Pancreas (tissue), 10 donors: ENCODE results near the gene SP6. TPM values are rescaled to one million over a fixed set of nuclear protein-coding genes. Genes with fewer than 3 reads are reported as not detected.

Source experiments
- ATAC-seq, 4 donors: fragments of 200-7000 bp; cut with Tn5 transposase; one replicate each; pipeline versions ENCODE4 v1.8.0 to v1.9.1; 2020; ENCODE audit warnings: mild to moderate bottlenecking in 4 of 4, moderate library complexity in 4 of 4
- DNase-seq, 6 donors: peaks; one replicate each; pipeline ENCODE4 v3.0.0-alpha.2; 2020
- FAIRE-seq: peaks from 2 replicates; lab custom pipeline; 2012; peaks lifted over from hg19 to GRCh38; lab: Jason Lieb, UNC
- H3K27ac ChIP-seq, 4 donors: fragments of 200-600 bp; sonication (generic); 1 replicate in 3 of 4; 2 replicates in 1 of 4; pipeline versions ENCODE4 v1.5.0 to v1.8.0; 2020
- H3K27me3 ChIP-seq, 4 donors: fragments of 200-600 bp; one replicate each; pipeline ENCODE4 v1.8.0; 2021
- H3K36me3 ChIP-seq, 3 donors: fragments of 200-600 bp; sonication (generic) in 1 of 3; one replicate each; pipeline versions ENCODE4 v1.5.0 to v1.8.0; 2020 to 2021
- H3K4me1 ChIP-seq, 3 donors: fragments of 200-600 bp; one replicate each; pipeline ENCODE4 v1.8.0; 2021
- H3K4me3 ChIP-seq, 4 donors: fragments of 200-600 bp; sonication (generic) in 2 of 4; one replicate each; pipeline versions ENCODE4 v1.5.0 to v1.8.0; 2020 to 2021
- H3K9me3 ChIP-seq, 4 donors: fragments of 200-600 bp; one replicate each; pipeline ENCODE4 v1.8.0; 2021
- WGBS, 2 donors: extraction: QIAGEN DNeasy Blood & Tissue Kit; methylation state at CpG; one replicate each; pipeline ENCODE4 v1.1.7; 2013; 5-methylcytosine and 5-hydroxymethylcytosine counted together
- intact Hi-C, 3 donors: fragments of 100-400 bp; cut with DNase I; formaldehyde crosslinking; loops; one replicate each; pipeline versions ENCODE4 v1.11.1 to v1.14.2; 2022
- polyA plus RNA-seq, 2 donors: library from polyadenylated mRNA; stranded (reverse); fragments of 200-250 nt; gene quantifications; one replicate each; pipeline ENCODE4 v1.2.3, GENCODE V29; 2013
- total RNA-seq, 6 donors: library from RNA; stranded (reverse); fragmentation: NEBNext Ultra II Directional in 4 of 6; extraction: Animal tissue kit (Norgen Biotek cat#: 25700) in 4 of 6; gene quantifications; one replicate each; pipeline versions ENCODE4 v1.2.1 to v1.2.4, GENCODE V29; 2021 to 2023
- TF ChIP-seq, protein P1 (sequence below), 4 donors: fragments of 200-600 bp; sonication (generic) in 3 of 4; IDR thresholded peaks; one replicate each; pipeline versions ENCODE4 v1.5.0 to v1.8.0; 2021; ENCODE audit warnings: antibody characterized with exemption in 4 of 4
- donor health status: healthy with polysubstance abuse.
- donor health status: DM: no; HTN: no; CAD: no; lungs with moderate emphysema.
- donor health status: DM: no; HTN: no; CAD: no.
- donor health status: control.
- donor health status: control.
- donor health status: Bipolar disorder and iron deficiency.
- donor health status: DM: yes; HTN: yes; CAD: no.
- donor health status: DM: no; HTN: no; CAD: no.
- donor health status: DM: no; HTN: no; CAD: no.
- donor health status: DM: yes; HTN: yes; CAD: no.

Gene SP6
- total and polyA plus RNA-seq, 8 donors = 0.12 to 0.56 (median 0.22) TPM

DNA sequence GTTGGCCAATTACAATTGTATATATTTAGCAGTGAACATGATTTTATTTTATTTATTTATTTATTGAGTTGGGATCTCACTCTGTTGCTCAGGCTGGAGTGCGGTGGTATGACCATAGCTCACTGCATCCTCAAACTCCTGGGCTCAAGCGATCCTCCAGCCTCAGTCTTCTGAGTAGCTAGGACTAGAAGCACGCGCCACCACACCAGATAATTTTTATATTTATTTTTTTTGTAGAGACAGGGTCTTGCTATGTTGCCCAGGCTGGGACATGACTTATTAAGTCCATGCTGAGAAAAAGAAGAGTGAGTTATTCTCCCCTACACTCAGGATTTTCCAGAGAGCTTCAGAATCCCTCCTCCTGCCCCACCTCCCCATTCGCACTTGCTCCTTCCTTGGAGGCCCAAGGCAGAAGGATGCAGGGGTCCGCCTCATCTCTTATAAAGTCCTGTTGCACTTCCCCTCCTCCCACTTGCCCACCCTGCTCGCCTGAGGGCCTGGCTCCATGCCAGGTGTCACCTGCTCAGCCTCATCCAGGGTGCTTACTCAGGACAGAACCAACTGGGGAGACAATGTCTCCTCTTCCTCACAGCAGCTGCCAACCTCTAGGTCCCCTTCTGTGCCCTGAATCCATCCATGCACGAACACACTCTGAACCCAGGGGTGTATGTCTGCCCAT, 29.0 kb upstream of the SP6 start:
- Histone ChIP-seq H3K27me3 (no peaks in the 10 kb centered on the region), H3K36me3 (no peaks in the 10 kb centered on the region), H3K9me3 (no peaks in the 10 kb centered on the region), H3K4me1 (no peaks in the 10 kb centered on the region), H3K4me3 (no peak overlapping the region), H3K27ac (no peak overlapping the region)
- WGBS, 2 donors = 78 to 79% methylated on average over 8 of the region's 8 CpGs
- no peak for ATAC-seq
- FAIRE-seq = no peak
- intact Hi-C loops = no loop called here
- DNase-seq = no peak
- TF ChIP-seq, protein P1, sequence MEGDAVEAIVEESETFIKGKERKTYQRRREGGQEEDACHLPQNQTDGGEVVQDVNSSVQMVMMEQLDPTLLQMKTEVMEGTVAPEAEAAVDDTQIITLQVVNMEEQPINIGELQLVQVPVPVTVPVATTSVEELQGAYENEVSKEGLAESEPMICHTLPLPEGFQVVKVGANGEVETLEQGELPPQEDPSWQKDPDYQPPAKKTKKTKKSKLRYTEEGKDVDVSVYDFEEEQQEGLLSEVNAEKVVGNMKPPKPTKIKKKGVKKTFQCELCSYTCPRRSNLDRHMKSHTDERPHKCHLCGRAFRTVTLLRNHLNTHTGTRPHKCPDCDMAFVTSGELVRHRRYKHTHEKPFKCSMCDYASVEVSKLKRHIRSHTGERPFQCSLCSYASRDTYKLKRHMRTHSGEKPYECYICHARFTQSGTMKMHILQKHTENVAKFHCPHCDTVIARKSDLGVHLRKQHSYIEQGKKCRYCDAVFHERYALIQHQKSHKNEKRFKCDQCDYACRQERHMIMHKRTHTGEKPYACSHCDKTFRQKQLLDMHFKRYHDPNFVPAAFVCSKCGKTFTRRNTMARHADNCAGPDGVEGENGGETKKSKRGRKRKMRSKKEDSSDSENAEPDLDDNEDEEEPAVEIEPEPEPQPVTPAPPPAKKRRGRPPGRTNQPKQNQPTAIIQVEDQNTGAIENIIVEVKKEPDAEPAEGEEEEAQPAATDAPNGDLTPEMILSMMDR (IDR thresholded peaks at IDR 0.05) = no peak

DNA sequence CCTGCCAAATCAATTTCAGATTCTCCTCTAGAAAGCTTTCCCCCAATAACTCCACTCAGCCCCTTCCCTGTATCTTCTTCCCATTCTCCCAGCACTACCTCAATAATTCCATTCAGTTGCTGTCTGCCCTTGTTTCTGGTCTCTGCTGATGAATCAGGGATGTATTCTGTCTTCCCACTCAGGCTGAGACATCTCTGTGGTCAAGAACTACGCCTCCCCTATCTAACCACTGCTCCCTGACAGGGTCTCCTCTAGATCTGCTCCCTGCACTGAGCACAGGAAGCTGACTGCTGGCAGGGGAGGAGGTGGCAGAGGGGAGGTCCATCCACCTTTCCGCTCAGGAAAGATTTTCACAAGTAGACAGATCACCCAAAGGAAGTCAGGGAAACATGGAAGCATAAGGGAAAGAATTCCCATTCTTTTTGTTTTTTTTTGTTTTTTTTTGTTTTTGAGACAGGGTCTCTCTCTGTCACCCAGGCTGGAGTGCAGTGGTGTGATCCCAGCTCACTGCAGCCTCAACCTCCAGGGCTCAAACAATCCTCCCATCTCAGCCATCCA, 28.1 kb upstream of the SP6 start:
- Histone ChIP-seq H3K4me3 (no peak overlapping the region), H3K27me3 (no peaks in the 10 kb centered on the region), H3K27ac (no peak overlapping the region), H3K9me3 (no peaks in the 10 kb centered on the region), H3K36me3 (no peaks in the 10 kb centered on the region), H3K4me1 (no peaks in the 10 kb centered on the region)
- TF ChIP-seq, protein P1 (IDR thresholded peaks at IDR 0.05) = no peak
- intact Hi-C loops = no loop called here
- WGBS, 2 donors = 72 to 75% methylated on average over 2 of the region's 2 CpGs
- DNase-seq (no peak), ATAC-seq (no peak), FAIRE-seq (no peak)

DNA sequence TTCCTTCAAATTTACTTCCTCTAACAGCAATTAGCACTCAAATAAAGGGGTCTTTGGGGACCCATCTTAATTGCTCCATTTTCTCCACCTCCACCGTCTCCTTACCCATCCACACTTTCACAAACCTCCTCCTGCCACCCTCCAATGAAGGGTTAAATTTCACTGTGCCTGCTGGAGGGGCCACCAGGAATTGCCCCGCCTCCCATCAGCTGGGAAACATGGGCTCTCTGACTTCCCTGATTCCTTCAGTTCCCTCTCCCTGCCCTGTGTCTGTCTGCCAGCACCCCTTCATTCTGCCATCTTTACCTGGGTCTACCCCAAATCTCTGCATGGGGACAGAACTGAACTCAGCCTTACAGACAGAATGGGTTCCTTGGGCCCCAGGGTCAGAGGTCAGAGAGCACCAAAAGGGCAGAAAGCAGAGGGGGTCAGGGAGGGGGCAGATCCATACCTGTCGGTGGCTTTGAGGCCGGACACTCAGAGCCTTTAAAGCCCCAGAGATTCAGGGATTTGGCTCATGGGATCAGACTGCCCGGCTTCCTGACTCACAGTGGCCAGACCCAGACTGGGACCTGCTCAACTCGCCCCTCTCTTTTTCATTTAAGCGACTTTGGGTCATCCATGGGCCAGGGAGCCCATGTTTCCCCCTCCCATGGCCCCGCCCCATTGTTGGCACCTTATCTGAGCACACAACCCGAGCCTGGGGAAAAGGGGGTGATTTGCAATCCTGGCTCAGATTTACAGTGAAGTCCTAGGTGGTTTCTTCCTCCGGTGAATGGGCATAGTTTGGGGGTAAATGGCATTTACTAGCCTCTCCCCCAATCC, 27.5 kb upstream of the SP6 start:
- intact Hi-C loops = no loop called here
- TF ChIP-seq, protein P1 (IDR thresholded peaks at IDR 0.05) = no peak
- Histone ChIP-seq H3K9me3 (no peaks in the 10 kb centered on the region), H3K36me3 (no peaks in the 10 kb centered on the region), H3K27ac (no peak overlapping the region), H3K27me3 (no peaks in the 10 kb centered on the region), H3K4me1 (no peaks in the 10 kb centered on the region), H3K4me3 (no peak overlapping the region)
- DNase-seq (no peak), FAIRE-seq (no peak), ATAC-seq (no peak)
- WGBS, 2 donors = 45 to 46% methylated on average over 10 of the region's 10 CpGs

DNA sequence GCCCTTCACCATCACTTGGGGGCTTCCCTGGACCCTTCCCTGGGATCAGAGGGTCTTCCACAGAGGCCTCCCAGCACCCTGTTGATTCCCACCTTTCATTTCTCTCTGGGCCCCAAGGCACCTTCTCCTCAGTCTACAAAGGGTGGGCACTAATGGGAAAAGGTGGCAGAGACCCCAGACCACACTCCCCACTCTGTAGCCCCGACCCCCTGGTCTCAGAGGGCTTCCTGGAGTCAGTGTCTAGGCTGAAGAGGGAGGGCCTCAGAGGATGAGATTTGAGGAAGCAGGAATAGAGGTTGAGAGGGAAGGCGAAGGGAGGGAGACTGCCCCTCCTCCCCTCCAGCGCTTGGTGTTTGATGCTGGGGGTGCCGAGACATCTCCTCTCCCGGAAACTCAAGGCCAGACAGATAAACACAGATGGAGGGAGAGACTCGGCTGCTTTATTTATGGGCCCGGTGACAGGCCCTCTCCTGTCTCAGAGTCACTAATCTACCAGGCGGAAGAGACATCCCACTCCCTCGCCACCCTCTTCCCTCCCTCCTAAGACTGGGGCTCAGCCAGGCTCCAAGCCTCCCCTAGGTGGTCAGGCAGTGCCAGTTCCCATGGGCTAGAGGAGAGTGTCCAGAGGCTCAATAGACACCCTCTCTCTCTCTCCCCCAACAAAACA, 26.5 kb upstream of the SP6 start:
- ATAC-seq (no peak), DNase-seq (no peak), FAIRE-seq (no peak)
- TF ChIP-seq, protein P1 (IDR thresholded peaks at IDR 0.05) = no peak
- 50 to 59% methylated on average over 9 of the region's 9 CpGs for WGBS, 2 donors
- Histone ChIP-seq H3K36me3 (no peaks in the 10 kb centered on the region), H3K4me3 (no peak overlapping the region), H3K27ac (no peak overlapping the region), H3K4me1 (no peaks in the 10 kb centered on the region), H3K27me3 (no peaks in the 10 kb centered on the region), H3K9me3 (no peaks in the 10 kb centered on the region)
- intact Hi-C loops = no loop called here
